HepG2 (cell line): ENCODE data around the gene CLPTM1.

Experiments
- EP300 ChIP-seq, 3 experiments: sonication (generic) in 1 of 3; formaldehyde crosslinking in 1 of 3; IDR thresholded peaks; 2 replicates each; pipeline versions ENCODE4 v1.5.1 to v1.6.1; 2011 to 2020; ENCODE audit warnings: low read depth in 2 of 3, low read length in 2 of 3, borderline replicate concordance in 1 of 3, improper control_type of control experiment in 1 of 3, mild to moderate bottlenecking in 1 of 3, missing genetic modification reagents in 1 of 3, moderate library complexity in 1 of 3
- KDM5A ChIP-seq: fragments of 200-600 bp; sonication (generic); IDR thresholded peaks from 2 replicates; pipeline ENCODE4 v1.7.0; 2018; ENCODE audit warnings: antibody characterized with exemption, mild to moderate bottlenecking, low read length, borderline replicate concordance
- SCMH1 ChIP-seq: sonication (generic); formaldehyde crosslinking; IDR thresholded peaks from 2 replicates; pipeline ENCODE4 v1.9.0; 2021; ENCODE audit warnings: missing genetic modification reagents, mild to moderate bottlenecking, borderline replicate concordance
- TEAD3 ChIP-seq: optimal IDR thresholded peaks from 2 replicates; pipeline ENCODE3; 2016; ENCODE audit warnings: borderline replicate concordance
- ZBTB37 ChIP-seq: sonication (generic); formaldehyde crosslinking; IDR thresholded peaks from 2 replicates; pipeline ENCODE4 v1.4.0; 2020; ENCODE audit warnings: mild to moderate bottlenecking, missing genetic modification reagents
- TF ChIP-seq, protein P1 (sequence below): sonication (generic); formaldehyde crosslinking; IDR thresholded peaks from 2 replicates; pipeline ENCODE4 v1.5.0; 2020; ENCODE audit warnings: mild to moderate bottlenecking, missing genetic modification reagents, moderate library complexity
- TF ChIP-seq, protein P2 (sequence below): sonication (generic); formaldehyde crosslinking; IDR thresholded peaks from 2 replicates; pipeline ENCODE4 v1.4.0; 2020; ENCODE audit warnings: missing genetic modification reagents

GRCh38 chr19:45025264-45025663, 70.1 kb downstream of the CLPTM1 start:
- TF ChIP-seq, protein P1, sequence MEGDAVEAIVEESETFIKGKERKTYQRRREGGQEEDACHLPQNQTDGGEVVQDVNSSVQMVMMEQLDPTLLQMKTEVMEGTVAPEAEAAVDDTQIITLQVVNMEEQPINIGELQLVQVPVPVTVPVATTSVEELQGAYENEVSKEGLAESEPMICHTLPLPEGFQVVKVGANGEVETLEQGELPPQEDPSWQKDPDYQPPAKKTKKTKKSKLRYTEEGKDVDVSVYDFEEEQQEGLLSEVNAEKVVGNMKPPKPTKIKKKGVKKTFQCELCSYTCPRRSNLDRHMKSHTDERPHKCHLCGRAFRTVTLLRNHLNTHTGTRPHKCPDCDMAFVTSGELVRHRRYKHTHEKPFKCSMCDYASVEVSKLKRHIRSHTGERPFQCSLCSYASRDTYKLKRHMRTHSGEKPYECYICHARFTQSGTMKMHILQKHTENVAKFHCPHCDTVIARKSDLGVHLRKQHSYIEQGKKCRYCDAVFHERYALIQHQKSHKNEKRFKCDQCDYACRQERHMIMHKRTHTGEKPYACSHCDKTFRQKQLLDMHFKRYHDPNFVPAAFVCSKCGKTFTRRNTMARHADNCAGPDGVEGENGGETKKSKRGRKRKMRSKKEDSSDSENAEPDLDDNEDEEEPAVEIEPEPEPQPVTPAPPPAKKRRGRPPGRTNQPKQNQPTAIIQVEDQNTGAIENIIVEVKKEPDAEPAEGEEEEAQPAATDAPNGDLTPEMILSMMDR, result no peak
- TF ChIP-seq EP300 (IDR thresholded peaks at IDR 0.05; ENCODE audit: low read depth in 2 of 2, low read length in 2 of 2), result no peak
- TF ChIP-seq EP300 (CRISPR knock-in tag; IDR thresholded peaks at IDR 0.05; ENCODE audit: borderline replicate concordance), result no peak
- TF ChIP-seq ZBTB37 (CRISPR knock-in tag), result no peak
- no peak for TF ChIP-seq KDM5A
- TF ChIP-seq, protein P2, sequence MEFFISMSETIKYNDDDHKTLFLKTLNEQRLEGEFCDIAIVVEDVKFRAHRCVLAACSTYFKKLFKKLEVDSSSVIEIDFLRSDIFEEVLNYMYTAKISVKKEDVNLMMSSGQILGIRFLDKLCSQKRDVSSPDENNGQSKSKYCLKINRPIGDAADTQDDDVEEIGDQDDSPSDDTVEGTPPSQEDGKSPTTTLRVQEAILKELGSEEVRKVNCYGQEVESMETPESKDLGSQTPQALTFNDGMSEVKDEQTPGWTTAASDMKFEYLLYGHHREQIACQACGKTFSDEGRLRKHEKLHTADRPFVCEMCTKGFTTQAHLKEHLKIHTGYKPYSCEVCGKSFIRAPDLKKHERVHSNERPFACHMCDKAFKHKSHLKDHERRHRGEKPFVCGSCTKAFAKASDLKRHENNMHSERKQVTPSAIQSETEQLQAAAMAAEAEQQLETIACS (CRISPR knock-in tag), result no peak
- no peak for TF ChIP-seq SCMH1
- no peak for TF ChIP-seq TEAD3 (CRISPR knock-in tag)
